ENCODE data around the gene RHBDL1. TPM values are rescaled to one million over a fixed set of nuclear protein-coding genes. Genes with fewer than 3 reads are reported as not detected.

Gene RHBDL1
- polyA plus RNA-seq, 1 donor from 2014 or later: 7.2 TPM

GRCh38 chr16:674214-674881, 1.1 kb upstream of the RHBDL1 start:
- no peak overlapping the region for H3K9ac ChIP-seq (ENCODE audit: low read length)
- H3K27me3 ChIP-seq (ENCODE audit: insufficient read depth, low read depth, low read length): peaks cover 3% of the 10 kb centered on the region
- no peaks in the 10 kb centered on the region for H3F3A ChIP-seq (ENCODE audit: insufficient read depth, low read length, poor library complexity, severe bottlenecking)
- H3K9me3 ChIP-seq (ENCODE audit: low read length): no peaks in the 10 kb centered on the region
- no peak overlapping the region for H3K4me2 ChIP-seq (ENCODE audit: low read length)
- no peaks in the 10 kb centered on the region for H3K9me2 ChIP-seq (ENCODE audit: insufficient read depth, low read length)
- H3K4me3 ChIP-seq (ENCODE audit: low read length): no peak overlapping the region
- H3K27ac ChIP-seq (ENCODE audit: low read length): no peak overlapping the region
- TF ChIP-seq SMC3 (conservative IDR thresholded peaks at IDR 0.05; ENCODE audit: poor library complexity): no peak
- TF ChIP-seq EP300 (conservative IDR thresholded peaks at IDR 0.05; ENCODE audit: poor library complexity, severe bottlenecking): no peak
- TF ChIP-seq TAF1 (IDR thresholded peaks at IDR 0.05; ENCODE audit: low read depth): no peak
- TF ChIP-seq REST (IDR thresholded peaks at IDR 0.05; ENCODE audit: borderline replicate concordance): no peak
- no peak overlapping the region for H2AFZ ChIP-seq (ENCODE audit: low read depth, low read length)
- H4K20me1 ChIP-seq (ENCODE audit: insufficient read depth): no peaks in the 10 kb centered on the region
- no peaks in the 10 kb centered on the region for H3K79me2 ChIP-seq (replicated peaks; ENCODE audit: insufficient read depth, low read length)
- no peaks in the 10 kb centered on the region for H3K36me3 ChIP-seq (ENCODE audit: insufficient read depth, low read length)

GRCh38 chr16:675884-676564, 553 bp downstream of the RHBDL1 start:
- Histone ChIP-seq H3K36me3 (ENCODE audit: insufficient read depth, low read length) (no peaks in the 10 kb centered on the region), H3K79me2 (replicated peaks; ENCODE audit: insufficient read depth, low read length) (peaks cover 2% of the 10 kb centered on the region), H2AFZ (ENCODE audit: low read depth, low read length) (no peak overlapping the region), H3K27me3 (ENCODE audit: insufficient read depth, low read depth, low read length) (peaks cover 3% of the 10 kb centered on the region), H3K4me3 (ENCODE audit: low read length) (no peak overlapping the region), H3K27ac (ENCODE audit: low read length) (no peak overlapping the region), H3K4me2 (ENCODE audit: low read length) (no peak overlapping the region), H3K9me2 (ENCODE audit: insufficient read depth, low read length) (no peaks in the 10 kb centered on the region), H3F3A (ENCODE audit: insufficient read depth, low read length, poor library complexity, severe bottlenecking) (no peaks in the 10 kb centered on the region), H4K20me1 (ENCODE audit: insufficient read depth) (peaks cover 1% of the 10 kb centered on the region), H3K9me3 (ENCODE audit: low read length) (no peaks in the 10 kb centered on the region), H3K9ac (ENCODE audit: low read length) (no peak overlapping the region)
- no peak for TF ChIP-seq SMC3 (conservative IDR thresholded peaks at IDR 0.05; ENCODE audit: poor library complexity)
- no peak for TF ChIP-seq EZH2 (IDR thresholded peaks at IDR 0.05; ENCODE audit: borderline replicate concordance, insufficient read depth, low read length, poor library complexity, severe bottlenecking)
- TF ChIP-seq MXI1 (conservative IDR thresholded peaks at IDR 0.05; ENCODE audit: poor library complexity, severe bottlenecking): no peak
- no peak for TF ChIP-seq POLR2AphosphoS5 (IDR thresholded peaks at IDR 0.05)
- TF ChIP-seq REST (IDR thresholded peaks at IDR 0.05; ENCODE audit: borderline replicate concordance): no peak
- no peak for TF ChIP-seq TAF1 (IDR thresholded peaks at IDR 0.05; ENCODE audit: low read depth)
- TF ChIP-seq RAD21 (conservative IDR thresholded peaks at IDR 0.05): no peak
- no peak for TF ChIP-seq EP300 (conservative IDR thresholded peaks at IDR 0.05; ENCODE audit: poor library complexity, severe bottlenecking)
- no peak for TF ChIP-seq CTCF (IDR thresholded peaks at IDR 0.05; ENCODE audit: poor library complexity, severe bottlenecking)
